HG03460 (cell line): ENCODE data around the gene NEDD9.
A peak's percentile ranks its signal among the peaks of the same experiment; 100 is the strongest.

Experiments used
- ATAC-seq: cut with Tn5 transposase; IDR thresholded peaks from one replicate; pipeline ENCODE4 v1.9.1; 2021; ENCODE audit not compliant: unreplicated experiment

NEDD9 gene

DNA sequence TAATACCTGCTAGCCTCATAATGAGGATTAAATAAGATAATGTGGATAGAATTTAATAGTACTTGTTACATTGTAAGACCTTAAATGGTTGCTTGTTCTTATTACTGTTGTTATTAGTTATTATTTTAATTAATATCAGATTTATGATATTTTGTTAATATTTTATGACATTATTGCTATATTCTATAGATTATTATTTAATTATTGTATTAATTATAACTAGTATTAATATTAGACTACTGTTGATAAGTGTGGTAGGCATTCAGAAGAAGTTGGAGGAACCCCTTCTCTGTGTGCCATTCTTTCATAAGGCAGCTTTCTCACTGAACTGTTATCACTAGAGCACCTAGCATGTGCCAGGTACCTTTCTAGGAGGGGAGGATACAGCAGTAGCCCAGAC, 2.6 kb upstream of the NEDD9 start:
- ATAC-seq, result no peak

DNA sequence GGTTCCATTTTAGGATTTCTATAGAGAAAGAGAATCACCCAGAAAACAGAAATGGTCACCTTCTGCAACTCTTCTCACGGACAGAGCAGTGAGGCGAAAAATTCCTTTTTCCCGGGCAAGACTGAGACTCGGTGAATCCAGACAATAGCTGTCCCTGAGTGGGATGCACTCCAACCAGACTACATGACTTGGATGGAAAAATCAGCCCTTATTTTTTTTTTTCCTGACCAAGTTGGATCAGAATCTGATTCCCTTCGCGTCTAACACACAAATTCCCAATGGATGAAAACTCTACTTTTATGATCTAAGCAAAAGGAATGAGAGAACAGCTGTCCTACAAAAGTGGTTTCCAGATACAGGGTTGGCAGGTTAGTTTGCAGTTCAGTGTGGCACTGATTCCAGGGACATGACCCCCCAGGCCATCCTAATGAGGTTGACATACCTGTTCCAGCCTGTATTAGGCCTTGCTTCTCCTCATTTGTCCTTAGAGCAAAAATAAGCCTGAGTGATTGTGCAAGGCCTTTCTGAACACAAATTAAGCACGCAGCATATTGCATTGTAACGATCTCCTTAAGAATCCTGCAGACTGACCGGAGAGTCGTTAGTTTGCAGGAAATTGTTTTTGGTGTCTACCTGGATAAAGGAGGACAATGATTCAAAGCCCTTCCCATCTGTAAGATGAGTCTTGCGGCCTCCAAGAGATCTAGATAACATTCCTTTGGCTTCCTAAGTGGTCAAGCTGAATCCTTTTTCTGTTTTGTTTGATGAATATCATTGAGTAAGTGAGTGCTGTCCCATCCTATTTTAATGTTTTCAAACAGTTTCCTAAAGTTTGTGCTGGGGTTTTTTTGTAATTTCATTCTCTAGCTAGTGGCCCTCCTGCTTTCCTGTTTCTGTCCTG, 1.5 kb upstream of the NEDD9 start:
- ATAC-seq, result no peak

DNA sequence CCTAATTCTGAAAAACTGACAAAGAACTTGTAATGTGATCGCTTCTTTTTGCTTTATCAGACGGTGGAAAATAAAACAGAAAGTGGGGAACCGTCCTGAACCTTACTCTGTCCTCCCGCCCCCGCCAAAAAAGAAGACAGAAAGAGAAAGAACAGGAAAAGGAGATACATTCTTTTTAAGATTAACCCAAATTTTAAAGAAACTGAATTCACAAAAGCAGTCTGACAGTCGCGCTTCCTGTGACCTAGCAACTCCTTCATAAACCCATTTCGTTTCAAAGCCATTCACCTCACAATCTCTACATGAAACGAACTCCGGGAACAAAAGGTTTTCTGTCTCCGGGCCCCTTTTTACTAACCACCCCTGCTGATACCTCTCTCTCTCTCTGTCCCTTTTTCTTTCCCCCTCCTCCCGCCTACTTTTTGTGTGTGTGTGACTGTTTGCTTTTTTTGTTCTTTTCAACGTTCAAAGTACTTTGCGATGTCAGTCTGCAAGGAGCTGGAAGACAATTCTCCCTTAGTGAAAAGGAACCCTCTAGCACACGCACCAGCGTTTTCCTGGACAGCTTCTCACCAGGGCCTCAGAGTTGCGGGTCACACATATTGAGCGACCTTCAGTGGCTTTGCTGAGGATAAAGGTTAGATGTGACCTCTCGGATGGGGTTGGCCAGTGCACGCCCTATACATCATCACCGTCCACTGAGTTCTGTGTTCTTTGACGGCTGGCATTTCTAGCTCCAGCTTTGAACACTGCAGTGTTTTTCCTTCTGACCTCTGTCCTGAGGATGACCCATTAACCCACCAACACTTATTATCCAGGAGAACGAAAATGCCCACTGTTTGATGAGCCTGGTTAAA, 530 bp upstream of the NEDD9 start:
- ATAC-seq, result peak; percentile 14

DNA sequence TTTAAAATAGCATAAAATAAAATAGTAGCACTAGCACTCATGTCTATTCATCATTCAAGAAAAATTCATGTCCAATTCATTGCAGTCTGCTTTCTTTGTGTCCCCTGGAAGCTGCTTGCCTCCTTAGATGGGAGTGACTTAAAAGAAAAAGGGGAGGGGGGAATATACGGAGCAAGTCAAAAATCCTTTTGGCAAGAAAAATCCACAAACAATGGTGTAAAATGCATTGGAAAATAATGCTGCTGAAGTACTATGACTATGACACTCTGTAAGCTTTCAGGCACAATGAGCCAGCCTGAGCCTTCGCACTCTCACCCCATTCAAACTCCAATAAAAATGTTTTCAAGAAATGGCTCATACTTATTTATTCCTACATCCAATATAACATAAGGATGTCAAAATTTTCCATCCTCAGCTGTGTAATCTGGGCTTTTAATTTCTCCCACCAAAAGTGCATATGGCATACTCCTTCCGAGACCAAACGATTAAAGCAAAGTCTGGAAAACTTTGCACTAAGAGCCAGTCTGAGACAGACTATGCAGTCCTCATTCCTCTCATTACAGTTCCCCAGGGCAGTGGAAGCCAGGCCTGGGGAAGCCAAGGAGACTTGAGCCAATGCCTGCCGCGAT, 790 bp downstream of the NEDD9 start:
- no peak for ATAC-seq

DNA sequence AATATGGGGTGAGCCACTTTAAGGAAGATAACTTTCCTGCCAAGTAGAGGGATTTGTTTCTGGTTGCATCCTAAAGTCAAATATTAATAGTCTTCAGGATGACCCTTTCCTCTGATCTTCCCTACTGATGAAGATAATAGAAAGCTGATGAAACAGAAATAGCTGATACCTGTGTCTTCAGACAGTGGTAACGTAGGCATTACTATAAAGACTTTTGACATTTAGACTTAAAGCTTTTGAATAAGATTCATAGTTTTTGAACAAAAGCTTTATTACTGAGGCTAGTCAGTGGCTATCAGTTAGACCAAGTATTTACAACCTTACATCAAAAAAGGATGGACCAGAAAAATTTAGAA, 1.4 kb downstream of the NEDD9 start:
- no peak for ATAC-seq

DNA sequence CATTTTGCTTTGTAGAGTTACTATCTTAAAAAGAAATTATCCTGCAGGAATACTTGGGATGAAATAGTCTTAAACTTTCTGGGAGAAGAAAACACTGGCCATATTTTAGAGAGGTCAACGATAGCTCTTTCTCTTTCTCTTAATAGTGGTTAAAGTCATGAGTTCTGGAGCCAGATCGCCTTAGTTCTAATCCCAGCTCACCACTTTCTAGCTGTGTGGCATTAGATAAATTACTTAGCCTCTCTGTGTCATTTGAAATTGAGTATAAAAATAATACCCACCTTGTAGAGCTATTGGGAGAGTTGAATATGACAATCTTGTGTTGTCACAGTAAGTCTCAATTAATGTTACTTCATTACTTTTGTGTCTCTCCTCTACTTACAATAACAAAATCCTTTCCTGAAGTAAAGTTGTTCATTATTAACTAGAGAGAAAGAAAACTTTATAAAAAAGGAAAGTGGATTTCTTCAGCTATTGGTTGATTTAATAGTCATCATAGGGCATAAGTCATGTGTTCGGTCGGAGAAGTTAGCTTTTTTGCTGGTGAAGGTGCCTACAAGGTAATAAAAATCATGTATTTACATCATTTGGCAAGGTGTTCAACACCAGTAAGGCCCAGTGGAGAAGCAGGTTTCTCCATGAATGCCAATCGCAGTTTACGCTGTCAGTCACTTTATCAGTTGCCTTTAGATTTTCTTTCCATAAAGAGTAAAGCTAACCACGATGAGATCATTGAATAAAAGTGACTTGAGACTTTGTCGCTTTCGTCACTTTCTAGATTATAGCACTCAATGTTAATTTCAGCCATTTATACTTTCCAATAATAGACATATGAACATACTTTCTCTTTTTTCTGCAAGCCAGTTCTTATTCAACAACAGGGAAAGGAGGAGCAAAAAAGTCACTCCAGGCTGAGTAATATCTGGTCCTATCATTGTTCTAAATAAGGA, 2.0 kb downstream of the NEDD9 start:
- ATAC-seq, result no peak

DNA sequence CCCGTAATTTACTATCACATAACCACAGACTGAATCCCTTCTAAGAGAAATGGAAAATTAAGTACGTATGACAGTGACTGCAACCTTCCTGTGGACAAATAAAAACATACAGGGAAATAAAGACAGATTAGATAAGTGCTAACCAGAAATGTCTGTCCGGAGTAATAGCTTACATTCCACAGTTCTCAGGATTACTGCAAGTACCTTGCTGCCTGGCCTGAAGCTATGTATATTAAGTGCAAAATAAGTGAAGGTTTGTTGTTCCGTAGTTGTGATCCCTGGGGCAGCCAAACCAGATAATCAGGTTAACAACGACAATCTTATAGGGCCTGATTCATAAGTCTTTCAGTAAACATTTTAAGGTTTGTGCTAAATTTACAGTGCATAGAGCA, 2.8 kb downstream of the NEDD9 start:
- ATAC-seq, result no peak

DNA sequence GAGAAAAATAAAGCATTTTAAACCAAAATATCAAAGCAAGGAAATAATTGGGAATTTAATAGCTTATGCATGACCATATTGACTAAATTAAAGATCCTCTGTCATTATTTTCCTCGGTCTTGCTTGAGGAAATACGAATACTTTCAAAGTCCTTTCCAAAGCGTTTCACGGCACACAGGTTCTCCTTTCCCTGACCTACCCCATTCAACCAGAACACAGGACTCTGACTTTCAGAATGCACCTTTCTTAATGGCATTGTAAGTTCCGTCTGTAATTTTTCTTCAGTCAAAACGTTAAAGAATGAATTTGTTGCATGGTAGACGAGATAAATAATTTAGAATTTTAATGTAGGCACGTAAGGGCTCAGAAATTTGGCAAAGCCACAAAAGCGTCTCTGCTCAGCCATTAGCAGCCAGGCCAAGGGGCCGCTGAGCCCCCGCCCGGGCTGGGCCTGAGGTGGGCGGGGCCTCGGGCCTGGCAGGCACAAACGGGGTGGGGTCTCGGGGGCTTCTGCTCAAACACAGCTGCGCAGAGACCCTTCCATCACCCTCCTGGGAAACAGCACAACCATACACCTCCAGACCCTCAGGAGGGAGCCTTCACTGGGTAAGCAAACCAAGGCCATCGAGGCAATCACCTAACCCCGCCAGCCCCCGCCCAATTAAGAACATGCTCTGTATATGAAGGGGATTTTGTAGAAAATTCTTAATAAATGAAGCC, 3.4 kb downstream of the NEDD9 start:
- no peak for ATAC-seq

DNA sequence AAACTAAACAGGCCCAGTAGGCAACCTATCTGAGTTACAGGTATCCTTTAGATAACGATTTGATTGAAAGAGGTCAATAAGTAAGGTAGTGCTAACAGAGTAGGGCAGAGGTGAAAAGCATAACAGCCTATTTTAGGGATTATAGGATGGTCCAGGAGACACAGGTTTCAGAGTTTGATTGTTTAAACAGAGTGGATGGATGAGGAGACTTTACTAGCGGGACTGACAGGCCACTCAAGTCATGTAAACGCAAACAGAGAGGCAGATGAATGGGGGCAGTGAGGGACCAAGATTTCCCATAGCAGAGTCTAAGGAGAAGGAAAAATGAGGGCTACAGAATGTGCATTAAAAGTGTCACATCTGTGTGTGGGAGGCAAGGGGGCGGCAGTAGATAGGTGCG, 4.8 kb downstream of the NEDD9 start:
- no peak for ATAC-seq

DNA sequence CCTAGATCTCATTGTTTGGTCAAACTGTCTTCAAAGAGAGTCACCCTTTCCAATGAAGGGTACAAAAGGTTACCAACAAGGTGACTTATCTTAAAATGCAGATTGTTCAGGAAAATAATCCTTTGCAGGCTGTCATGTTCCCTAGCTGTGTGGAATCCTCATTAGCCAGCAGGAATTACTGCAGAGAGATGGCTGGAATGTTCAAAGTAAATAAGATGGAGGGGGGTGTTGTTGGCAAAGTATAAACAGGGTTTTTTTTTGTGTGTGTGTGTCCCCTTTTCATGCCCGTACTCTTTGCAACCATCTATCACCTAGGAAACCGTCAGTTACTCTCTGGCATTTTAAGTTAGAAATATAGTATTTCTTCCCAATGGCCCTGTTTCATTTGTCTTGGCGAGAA, 6.5 kb downstream of the NEDD9 start:
- ATAC-seq, result no peak

DNA sequence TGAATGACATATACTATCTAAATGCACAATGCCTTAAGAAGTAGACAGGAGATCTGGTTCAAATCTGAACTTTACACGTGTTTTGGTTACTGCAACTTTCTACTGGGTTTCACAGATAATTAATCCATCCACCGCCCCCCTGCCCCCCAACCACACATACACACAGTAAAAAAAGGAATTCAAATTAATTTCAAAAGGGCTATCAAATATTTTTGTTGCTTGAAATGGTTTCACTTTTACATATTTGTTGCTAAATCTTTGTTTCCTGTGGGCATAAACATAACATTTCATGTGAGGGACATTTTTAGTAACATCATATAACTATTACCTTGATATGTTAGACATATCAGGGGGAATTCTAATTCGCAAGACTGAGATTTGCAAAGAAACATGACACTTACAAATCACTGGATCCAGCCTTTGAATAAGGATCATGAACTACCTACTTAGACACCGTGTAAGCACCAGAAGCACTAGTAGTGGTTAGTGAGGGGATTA, 7.5 kb downstream of the NEDD9 start:
- no peak for ATAC-seq

DNA sequence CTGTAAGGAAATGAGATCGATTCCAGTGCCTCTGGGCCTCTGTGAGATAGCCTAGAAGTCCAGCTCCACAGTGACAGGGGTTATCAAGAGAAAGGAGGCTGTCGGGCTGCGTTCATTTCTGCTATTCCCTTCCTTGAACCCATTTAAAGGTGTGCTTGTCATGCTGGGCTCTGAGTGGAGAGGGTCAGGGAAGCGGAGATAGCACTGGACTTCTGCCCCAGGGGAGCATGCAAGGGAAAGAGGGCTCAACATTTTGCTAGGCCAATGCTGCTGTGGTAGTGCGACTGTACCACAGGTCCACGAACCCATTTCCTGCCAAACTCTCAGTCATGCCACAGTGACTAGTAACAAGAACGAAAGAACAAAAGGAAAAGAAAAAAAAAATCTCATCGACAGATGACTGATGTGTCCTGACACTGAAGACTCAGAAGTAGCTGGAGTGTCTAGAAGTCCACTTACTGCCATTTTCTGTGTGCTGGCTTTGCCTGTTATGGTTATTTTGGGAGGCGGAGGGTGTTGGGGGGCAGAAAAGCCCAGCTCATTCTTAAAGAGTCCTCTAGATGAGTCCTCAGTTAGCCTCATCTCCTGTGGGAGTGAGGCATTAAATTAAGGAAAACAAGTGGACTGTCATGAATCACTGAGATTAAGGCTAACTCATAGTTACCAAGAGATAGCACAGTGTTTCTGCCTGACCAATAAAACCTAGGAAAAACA, 8.1 kb downstream of the NEDD9 start:
- peak; percentile 60 for ATAC-seq

DNA sequence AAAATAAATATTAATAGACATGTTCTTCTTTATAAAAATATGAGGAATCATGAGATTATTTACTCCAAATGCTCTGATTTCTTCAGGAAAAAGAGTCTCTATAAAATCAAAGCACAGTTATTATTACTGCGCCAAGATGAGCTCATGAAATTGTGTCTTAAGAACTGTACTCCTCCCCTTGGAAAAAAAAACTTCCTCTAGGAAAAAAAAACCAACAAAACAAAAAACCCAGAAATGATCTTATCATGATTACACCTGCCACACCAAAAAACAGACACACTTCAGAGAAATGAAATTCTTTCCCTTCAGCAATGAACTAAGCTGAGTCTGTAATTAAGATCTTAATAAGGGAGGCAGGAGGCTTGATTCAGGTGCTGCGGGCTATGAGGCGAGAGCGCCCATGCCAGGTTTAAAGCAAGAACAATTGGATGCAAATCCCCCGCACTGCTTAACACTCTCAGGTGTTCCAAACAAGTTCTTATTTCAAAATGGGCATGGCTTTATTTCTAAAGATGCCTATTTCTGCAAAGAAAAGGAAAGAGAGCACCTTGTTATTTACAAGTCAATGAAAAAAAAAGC, 9.1 kb downstream of the NEDD9 start:
- no peak for ATAC-seq

DNA sequence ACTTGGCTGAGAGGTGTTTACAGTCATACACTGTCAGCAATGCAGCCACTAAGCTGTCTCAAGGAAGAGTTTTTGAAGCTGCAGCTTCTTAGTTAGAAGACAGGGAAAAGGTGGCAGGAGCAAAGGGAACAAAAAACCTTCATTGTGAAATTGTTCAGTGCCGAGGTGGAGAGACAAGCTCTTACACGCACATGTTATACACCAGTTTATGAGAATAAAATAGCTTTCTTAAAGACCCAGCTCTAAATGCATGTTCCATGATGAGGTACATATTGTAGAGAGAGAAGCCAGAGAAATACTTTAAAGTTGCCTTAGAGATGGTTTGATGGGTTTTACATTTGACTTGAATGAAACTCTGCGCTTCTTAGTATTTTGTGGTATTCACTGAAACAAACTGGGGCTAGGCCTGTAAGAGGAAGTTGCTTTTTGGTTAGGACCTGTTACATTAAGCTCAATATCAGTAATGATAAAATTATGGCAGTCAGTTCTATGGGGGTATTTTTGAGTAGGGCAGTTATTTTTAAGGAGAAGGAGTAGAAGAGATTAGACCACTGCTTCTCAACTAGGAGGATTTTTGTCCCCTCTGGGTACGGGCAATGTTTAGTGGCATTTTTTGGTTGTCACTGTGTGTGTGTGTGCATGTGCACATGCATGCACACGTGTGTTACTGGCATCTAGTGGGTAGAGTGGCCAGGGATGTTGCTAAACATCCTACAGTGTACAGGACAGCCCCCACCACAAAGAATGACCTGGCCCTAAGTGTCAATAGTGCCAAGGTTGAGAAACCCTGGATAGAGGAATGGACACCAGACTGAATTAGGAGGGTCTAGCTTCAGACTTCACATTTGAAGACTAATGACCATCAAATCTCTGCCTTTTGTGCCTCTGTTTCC, 9.8 kb downstream of the NEDD9 start:
- ATAC-seq, result no peak

DNA sequence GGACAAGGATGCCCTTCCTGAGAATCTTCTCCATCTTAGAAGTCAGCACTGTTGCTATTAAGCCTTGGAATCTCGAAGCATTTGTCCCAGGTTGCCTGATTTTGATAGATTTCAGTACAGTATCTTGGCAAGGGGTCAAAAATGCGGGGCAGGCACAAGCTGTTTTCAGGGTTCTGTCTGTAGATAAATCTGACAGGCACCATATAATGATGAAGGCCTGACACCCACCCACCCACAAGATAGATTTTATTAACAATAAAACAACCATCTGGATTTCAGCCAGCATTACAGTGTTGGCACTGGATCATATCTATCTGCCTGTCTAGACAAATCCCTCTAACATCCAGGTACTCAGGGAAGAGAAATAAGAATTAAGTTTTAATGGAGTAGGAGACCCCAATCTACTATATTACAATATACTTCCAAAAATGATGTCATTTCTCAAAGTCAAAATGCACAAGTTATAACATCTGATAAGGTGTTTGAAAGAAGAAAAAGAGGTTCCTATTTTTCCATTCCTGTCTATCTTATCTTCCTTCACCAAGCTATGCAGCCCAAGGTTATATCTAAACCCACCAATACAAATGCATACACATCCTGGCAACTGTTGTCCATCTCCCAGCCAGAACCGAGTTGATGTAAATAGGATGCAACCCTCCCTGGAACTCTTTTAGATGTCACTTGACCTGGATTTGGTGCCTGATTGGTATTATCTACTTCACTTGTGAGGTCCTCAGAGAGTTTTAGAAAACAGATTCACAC, 10.7 kb downstream of the NEDD9 start:
- no peak for ATAC-seq

DNA sequence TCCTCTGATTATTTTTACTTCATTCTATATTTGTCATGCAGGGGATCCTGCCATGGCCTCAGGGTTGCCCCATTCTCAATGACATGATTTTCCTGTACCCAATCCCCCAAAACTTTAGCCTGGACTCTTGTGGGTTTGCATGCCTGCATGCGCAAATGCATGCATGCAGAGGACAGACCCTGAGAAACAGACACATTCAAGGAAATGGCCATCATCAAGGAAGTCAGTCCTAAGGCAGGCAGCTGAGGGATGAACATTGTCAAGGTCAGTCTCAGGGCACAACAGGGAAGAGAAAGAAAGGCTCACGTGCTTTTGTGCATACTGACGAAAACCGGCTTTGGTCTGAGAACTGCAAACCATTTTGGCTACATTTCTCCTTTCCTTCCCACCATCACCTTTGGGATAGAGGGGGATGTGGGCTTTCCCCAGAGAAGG, 13.1 kb downstream of the NEDD9 start:
- ATAC-seq, result no peak
